Upper lobe of right lung (tissue), 1 donor: ENCODE results near the gene COBL. TPM values are rescaled to one million over a fixed set of nuclear protein-coding genes. Genes with fewer than 3 reads are reported as not detected.
A peak's percentile ranks its signal among the peaks of the same experiment; 100 is the strongest.

ENCODE experiments used
- ATAC-seq: fragments of 200-7000 bp; cut with Tn5 transposase; one replicate; pipeline ENCODE4 v1.9.1; 2020; ENCODE audit warnings: mild to moderate bottlenecking, moderate library complexity
- DNase-seq: peaks from one replicate; pipeline ENCODE4 v3.0.0-alpha.2; 2020
- H3K27ac ChIP-seq: fragments of 200-600 bp; one replicate; pipeline ENCODE4 v1.8.0; 2022
- H3K27me3 ChIP-seq: fragments of 200-600 bp; one replicate; pipeline ENCODE4 v1.8.0; 2022; ENCODE audit warnings: mild to moderate bottlenecking
- H3K36me3 ChIP-seq: fragments of 200-600 bp; one replicate; pipeline ENCODE4 v1.8.0; 2022
- H3K4me1 ChIP-seq: fragments of 200-600 bp; one replicate; pipeline ENCODE4 v1.8.0; 2022
- H3K4me3 ChIP-seq: fragments of 200-600 bp; one replicate; pipeline ENCODE4 v1.8.0; 2022; ENCODE audit warnings: mild to moderate bottlenecking
- H3K9me3 ChIP-seq: fragments of 200-600 bp; one replicate; pipeline ENCODE4 v1.8.0; 2022
- intact Hi-C: fragments of 100-400 bp; cut with DNase I; formaldehyde crosslinking; loops from one replicate; pipeline ENCODE4 v1.11.0; 2022
- total RNA-seq: library from RNA; stranded (reverse); fragmentation: NEBNext Ultra II Directional; extraction: Animal tissue kit (Norgen Biotek cat#: 25700); gene quantifications from one replicate; pipeline ENCODE4 v1.2.1, GENCODE V29; 2021
- TF ChIP-seq, protein P1 (sequence below): fragments of 200-600 bp; IDR thresholded peaks from one replicate; pipeline ENCODE4 v1.8.0; 2022; ENCODE audit warnings: antibody characterized with exemption
- donor health status: DM: no; HTN: yes; CAD: no; lungs with severe emphysema.

Gene COBL
- total RNA-seq, 1 donor from 2014 or later, result 29.2 TPM

GRCh38 chr7:51325908-51326307 lies 9.3 kb upstream of the COBL start:
- Histone ChIP-seq H3K27ac (no peak overlapping the region), H3K4me3 (no peak overlapping the region), H3K27me3 (no peaks in the 10 kb centered on the region), H3K9me3 (no peaks in the 10 kb centered on the region), H3K4me1 (peaks cover 5% of the 10 kb centered on the region), H3K36me3 (no peaks in the 10 kb centered on the region)
- intact Hi-C loops, result no loop called here
- ATAC-seq (no peak), DNase-seq (no peak)
- TF ChIP-seq, protein P1, sequence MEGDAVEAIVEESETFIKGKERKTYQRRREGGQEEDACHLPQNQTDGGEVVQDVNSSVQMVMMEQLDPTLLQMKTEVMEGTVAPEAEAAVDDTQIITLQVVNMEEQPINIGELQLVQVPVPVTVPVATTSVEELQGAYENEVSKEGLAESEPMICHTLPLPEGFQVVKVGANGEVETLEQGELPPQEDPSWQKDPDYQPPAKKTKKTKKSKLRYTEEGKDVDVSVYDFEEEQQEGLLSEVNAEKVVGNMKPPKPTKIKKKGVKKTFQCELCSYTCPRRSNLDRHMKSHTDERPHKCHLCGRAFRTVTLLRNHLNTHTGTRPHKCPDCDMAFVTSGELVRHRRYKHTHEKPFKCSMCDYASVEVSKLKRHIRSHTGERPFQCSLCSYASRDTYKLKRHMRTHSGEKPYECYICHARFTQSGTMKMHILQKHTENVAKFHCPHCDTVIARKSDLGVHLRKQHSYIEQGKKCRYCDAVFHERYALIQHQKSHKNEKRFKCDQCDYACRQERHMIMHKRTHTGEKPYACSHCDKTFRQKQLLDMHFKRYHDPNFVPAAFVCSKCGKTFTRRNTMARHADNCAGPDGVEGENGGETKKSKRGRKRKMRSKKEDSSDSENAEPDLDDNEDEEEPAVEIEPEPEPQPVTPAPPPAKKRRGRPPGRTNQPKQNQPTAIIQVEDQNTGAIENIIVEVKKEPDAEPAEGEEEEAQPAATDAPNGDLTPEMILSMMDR, result no peak

DNA sequence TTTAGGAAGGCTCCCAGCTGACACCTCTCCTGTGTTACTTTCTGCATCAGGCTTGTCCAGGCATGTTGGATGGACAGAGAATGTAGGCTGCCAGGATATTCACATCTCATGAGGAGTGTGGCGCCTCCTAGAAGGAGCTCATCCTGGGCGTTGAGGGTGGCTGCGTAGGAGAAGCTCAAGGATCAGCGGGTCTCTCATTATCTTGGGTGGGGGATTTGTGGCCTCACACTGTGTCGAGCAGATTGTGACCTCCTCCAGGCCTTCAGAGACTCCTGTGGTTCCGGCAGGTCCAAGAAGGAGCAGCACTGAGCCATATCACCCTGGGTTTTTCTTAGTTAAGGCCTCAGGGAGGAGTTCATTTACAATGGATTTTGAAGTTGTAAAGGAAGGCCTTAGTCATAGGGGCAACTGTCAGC lies 8.7 kb upstream of the COBL start:
- intact Hi-C loops, result no loop called here
- TF ChIP-seq, protein P1, result no peak
- ATAC-seq (no peak), DNase-seq (no peak)
- Histone ChIP-seq H3K9me3 (no peaks in the 10 kb centered on the region), H3K4me1 (peaks cover 5% of the 10 kb centered on the region), H3K27me3 (no peaks in the 10 kb centered on the region), H3K4me3 (no peak overlapping the region), H3K27ac (no peak overlapping the region), H3K36me3 (no peaks in the 10 kb centered on the region)

- ATAC-seq, result peak; percentile 86
- DNase-seq, result no peak
- no peaks in the 10 kb centered on the region for H3K27me3 ChIP-seq
- TF ChIP-seq, protein P1, result no peak
- H3K27ac ChIP-seq, result no peak overlapping the region
- no peak overlapping the region for H3K4me3 ChIP-seq
- intact Hi-C loops, result no loop called here
- no peaks in the 10 kb centered on the region for H3K36me3 ChIP-seq
- peaks cover 5% of the 10 kb centered on the region for H3K4me1 ChIP-seq
- H3K9me3 ChIP-seq, result no peaks in the 10 kb centered on the region
Observed at GRCh38 chr7:51324206-51324898, 7.7 kb upstream of the COBL start.

- ATAC-seq (no peak), DNase-seq (no peak)
- Histone ChIP-seq H3K4me3 (no peak overlapping the region), H3K27ac (no peak overlapping the region), H3K9me3 (no peaks in the 10 kb centered on the region), H3K27me3 (no peaks in the 10 kb centered on the region), H3K4me1 (peaks cover 8% of the 10 kb centered on the region), H3K36me3 (no peaks in the 10 kb centered on the region)
- TF ChIP-seq, protein P1, result no peak
- intact Hi-C loops, result no loop called here
Observed at GRCh38 chr7:51321961-51322515, 5.4 kb upstream of the COBL start.

DNA sequence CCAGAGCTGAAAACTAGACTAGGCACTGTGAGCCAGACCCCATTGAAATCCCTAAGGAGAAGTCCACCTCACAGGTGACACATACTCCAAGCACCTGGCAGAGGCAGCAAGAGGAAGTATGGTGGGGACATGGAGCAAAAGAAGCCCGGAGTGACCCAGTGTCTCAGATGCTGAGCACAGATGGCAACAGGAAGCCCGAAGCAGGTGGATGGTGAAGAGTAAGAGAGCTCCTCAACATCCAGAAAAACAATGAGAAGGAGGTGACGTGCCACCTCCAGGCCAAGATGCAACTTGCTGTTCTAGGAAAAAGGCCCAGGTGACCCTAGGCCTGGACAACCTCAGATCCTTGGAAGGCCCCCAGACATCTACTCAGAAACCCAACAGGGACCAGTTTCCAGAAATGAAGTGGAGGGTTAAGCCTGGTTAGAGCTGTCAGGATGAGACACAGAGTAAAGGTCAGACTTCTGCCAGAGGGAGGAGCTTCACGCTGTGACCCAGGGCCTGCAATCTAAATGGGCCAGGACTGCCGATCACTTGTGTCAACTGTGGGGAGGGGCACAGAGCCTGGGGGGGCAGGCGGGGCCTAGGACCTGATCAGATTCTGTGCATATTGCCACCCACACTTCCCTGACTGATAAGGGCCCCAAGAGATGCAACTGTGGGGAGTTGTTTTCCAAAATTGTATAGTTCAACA lies 2.4 kb upstream of the COBL start:
- ATAC-seq, result no peak

More for the DNA sequence above, 2.4 kb upstream of the COBL start:
- intact Hi-C loops, result no loop called here
- H3K27me3 ChIP-seq, result peaks cover 11% of the 10 kb centered on the region
- H3K4me3 ChIP-seq, result no peak overlapping the region
- DNase-seq, result no peak
- H3K4me1 ChIP-seq, result peaks cover 8% of the 10 kb centered on the region
- H3K36me3 ChIP-seq, result no peaks in the 10 kb centered on the region
- H3K9me3 ChIP-seq, result no peaks in the 10 kb centered on the region
- H3K27ac ChIP-seq, result no peak overlapping the region
- TF ChIP-seq, protein P1, result no peak
